ENCODE results near the gene TMEM179B. TPM values are rescaled to one million over a fixed set of nuclear protein-coding genes. Genes with fewer than 3 reads are reported as not detected.
A peak's percentile ranks its signal among the peaks of the same experiment; 100 is the strongest.

The TMEM179B gene
- total and polyA plus RNA-seq, 2 of the 13 experiments (the other 11 are each of a cell fraction or from before 2014, with no cell fraction given): 24.8 to 25.7 TPM

DNA sequence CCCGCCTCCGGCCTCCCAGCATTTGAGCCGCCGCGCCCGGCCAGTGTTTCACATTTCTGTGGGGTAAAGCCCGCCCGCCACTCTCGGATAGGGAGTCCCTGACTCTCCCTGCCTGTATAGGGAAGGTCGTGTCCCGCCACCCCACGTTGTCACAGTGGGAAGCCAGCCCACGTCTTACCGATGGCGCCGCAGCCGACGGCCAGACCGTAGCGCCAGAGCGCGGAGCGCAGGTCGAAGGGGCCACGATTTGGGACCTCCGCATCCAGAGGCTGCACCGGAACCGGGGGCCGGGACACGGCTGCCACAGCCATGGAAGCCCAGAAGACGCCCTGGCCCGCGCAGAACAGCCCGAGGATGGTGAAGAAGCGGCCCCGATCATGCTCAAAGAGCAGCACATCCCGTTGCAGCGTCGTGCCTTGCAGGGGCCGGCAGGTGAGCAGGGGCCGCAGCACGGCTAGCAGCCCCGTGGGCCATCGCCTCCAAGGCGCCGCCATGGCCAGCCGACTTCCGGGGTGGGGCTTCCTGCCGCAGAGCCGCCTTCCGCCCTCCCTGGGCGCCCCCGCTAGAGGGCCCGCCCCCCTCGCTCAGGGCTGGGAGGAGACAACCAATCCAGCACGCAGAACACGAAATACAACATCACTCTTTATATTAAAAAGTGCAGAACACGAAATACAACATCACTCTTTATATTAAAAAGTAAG lies 4.4 kb downstream of the TMEM179B start, which contains the start of gene TMEM223 (continued):
- TF ChIP-seq, protein P1, sequence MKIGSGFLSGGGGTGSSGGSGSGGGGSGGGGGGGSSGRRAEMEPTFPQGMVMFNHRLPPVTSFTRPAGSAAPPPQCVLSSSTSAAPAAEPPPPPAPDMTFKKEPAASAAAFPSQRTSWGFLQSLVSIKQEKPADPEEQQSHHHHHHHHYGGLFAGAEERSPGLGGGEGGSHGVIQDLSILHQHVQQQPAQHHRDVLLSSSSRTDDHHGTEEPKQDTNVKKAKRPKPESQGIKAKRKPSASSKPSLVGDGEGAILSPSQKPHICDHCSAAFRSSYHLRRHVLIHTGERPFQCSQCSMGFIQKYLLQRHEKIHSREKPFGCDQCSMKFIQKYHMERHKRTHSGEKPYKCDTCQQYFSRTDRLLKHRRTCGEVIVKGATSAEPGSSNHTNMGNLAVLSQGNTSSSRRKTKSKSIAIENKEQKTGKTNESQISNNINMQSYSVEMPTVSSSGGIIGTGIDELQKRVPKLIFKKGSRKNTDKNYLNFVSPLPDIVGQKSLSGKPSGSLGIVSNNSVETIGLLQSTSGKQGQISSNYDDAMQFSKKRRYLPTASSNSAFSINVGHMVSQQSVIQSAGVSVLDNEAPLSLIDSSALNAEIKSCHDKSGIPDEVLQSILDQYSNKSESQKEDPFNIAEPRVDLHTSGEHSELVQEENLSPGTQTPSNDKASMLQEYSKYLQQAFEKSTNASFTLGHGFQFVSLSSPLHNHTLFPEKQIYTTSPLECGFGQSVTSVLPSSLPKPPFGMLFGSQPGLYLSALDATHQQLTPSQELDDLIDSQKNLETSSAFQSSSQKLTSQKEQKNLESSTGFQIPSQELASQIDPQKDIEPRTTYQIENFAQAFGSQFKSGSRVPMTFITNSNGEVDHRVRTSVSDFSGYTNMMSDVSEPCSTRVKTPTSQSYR (CRISPR knock-in tag; IDR thresholded peaks at IDR 0.05; ENCODE audit: borderline replicate concordance): no peak
- TF ChIP-seq, protein P2, sequence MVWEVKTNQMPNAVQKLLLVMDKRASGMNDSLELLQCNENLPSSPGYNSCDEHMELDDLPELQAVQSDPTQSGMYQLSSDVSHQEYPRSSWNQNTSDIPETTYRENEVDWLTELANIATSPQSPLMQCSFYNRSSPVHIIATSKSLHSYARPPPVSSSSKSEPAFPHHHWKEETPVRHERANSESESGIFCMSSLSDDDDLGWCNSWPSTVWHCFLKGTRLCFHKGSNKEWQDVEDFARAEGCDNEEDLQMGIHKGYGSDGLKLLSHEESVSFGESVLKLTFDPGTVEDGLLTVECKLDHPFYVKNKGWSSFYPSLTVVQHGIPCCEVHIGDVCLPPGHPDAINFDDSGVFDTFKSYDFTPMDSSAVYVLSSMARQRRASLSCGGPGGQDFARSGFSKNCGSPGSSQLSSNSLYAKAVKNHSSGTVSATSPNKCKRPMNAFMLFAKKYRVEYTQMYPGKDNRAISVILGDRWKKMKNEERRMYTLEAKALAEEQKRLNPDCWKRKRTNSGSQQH (CRISPR knock-in tag; IDR thresholded peaks at IDR 0.05; ENCODE audit: low read depth): no peak
- TF ChIP-seq, protein P3, sequence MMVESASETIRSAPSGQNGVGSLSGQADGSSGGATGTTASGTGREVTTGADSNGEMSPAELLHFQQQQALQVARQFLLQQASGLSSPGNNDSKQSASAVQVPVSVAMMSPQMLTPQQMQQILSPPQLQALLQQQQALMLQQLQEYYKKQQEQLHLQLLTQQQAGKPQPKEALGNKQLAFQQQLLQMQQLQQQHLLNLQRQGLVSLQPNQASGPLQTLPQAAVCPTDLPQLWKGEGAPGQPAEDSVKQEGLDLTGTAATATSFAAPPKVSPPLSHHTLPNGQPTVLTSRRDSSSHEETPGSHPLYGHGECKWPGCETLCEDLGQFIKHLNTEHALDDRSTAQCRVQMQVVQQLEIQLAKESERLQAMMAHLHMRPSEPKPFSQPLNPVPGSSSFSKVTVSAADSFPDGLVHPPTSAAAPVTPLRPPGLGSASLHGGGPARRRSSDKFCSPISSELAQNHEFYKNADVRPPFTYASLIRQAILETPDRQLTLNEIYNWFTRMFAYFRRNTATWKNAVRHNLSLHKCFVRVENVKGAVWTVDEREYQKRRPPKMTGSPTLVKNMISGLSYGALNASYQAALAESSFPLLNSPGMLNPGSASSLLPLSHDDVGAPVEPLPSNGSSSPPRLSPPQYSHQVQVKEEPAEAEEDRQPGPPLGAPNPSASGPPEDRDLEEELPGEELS (CRISPR knock-in tag; IDR thresholded peaks at IDR 0.05): no peak
- TF ChIP-seq RXRA (CRISPR knock-in tag; IDR thresholded peaks at IDR 0.05) (peak; percentile 56; the same call in 1 of the 2 replicates), ZNF670 (CRISPR knock-in tag; IDR thresholded peaks at IDR 0.05; ENCODE audit: borderline replicate concordance) (peak; percentile 85; the same call in 1 of the 2 replicates), GATAD1 (CRISPR knock-in tag; IDR thresholded peaks at IDR 0.05) (peak; percentile 92), AHR (CRISPR knock-in tag; IDR thresholded peaks at IDR 0.05) (no peak), ZNF678 (CRISPR knock-in tag; IDR thresholded peaks at IDR 0.05) (0 out of 2 replicates have a peak, but pooled peaks have one; percentile 35), ZNF124 (CRISPR knock-in tag; IDR thresholded peaks at IDR 0.05) (peak; percentile 85; the same call in 1 of the 2 replicates), ZNF251 (CRISPR knock-in tag; IDR thresholded peaks at IDR 0.05) (no peak), KLF6 (CRISPR knock-in tag; IDR thresholded peaks at IDR 0.05) (peak; percentile 31; the same call in 1 of the 2 replicates), HNRNPH1 (optimal IDR thresholded peaks at IDR 0.05; ENCODE audit: low read depth, low read length) (no peak), FOXM1 (CRISPR knock-in tag; IDR thresholded peaks at IDR 0.05) (no peak)
- TF ChIP-seq, protein P4, sequence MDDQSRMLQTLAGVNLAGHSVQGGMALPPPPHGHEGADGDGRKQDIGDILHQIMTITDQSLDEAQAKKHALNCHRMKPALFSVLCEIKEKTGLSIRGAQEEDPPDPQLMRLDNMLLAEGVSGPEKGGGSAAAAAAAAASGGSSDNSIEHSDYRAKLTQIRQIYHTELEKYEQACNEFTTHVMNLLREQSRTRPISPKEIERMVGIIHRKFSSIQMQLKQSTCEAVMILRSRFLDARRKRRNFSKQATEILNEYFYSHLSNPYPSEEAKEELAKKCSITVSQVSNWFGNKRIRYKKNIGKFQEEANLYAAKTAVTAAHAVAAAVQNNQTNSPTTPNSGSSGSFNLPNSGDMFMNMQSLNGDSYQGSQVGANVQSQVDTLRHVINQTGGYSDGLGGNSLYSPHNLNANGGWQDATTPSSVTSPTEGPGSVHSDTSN (CRISPR knock-in tag; IDR thresholded peaks at IDR 0.05; ENCODE audit: borderline replicate concordance): no peak
- TF ChIP-seq, protein P5, sequence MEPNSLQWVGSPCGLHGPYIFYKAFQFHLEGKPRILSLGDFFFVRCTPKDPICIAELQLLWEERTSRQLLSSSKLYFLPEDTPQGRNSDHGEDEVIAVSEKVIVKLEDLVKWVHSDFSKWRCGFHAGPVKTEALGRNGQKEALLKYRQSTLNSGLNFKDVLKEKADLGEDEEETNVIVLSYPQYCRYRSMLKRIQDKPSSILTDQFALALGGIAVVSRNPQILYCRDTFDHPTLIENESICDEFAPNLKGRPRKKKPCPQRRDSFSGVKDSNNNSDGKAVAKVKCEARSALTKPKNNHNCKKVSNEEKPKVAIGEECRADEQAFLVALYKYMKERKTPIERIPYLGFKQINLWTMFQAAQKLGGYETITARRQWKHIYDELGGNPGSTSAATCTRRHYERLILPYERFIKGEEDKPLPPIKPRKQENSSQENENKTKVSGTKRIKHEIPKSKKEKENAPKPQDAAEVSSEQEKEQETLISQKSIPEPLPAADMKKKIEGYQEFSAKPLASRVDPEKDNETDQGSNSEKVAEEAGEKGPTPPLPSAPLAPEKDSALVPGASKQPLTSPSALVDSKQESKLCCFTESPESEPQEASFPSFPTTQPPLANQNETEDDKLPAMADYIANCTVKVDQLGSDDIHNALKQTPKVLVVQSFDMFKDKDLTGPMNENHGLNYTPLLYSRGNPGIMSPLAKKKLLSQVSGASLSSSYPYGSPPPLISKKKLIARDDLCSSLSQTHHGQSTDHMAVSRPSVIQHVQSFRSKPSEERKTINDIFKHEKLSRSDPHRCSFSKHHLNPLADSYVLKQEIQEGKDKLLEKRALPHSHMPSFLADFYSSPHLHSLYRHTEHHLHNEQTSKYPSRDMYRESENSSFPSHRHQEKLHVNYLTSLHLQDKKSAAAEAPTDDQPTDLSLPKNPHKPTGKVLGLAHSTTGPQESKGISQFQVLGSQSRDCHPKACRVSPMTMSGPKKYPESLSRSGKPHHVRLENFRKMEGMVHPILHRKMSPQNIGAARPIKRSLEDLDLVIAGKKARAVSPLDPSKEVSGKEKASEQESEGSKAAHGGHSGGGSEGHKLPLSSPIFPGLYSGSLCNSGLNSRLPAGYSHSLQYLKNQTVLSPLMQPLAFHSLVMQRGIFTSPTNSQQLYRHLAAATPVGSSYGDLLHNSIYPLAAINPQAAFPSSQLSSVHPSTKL (CRISPR knock-in tag; IDR thresholded peaks at IDR 0.05): 0 out of 2 replicates have a peak, but pooled peaks have one; percentile 13
- TF ChIP-seq, protein P6, sequence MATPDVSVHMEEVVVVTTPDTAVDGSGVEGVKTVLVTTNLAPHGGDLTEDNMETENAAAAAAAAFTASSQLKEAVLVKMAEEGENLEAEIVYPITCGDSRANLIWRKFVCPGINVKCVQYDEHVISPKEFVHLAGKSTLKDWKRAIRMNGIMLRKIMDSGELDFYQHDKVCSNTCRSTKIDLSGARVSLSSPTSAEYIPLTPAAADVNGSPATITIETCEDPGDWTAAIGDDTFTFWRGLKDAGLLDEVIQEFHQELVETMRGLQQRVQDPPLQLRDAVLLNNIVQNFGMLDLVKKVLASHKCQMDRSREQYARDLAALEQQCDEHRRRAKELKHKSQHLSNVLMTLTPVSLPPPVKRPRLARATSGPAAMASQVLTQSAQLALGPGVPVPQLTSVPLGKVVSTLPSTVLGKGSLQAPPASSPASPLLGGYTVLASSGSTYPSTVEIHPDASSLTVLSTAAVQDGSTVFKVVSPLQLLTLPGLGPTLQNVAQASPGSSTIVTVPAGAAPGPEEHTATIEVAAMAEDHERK (CRISPR knock-in tag; IDR thresholded peaks at IDR 0.05; ENCODE audit: low read depth): no peak
